ENCODE results near the gene VPS16. TPM values are rescaled to one million over a fixed set of nuclear protein-coding genes. Genes with fewer than 3 reads are reported as not detected.

Gene VPS16
- total and polyA plus RNA-seq, 10 donors: 32.0 to 104 (median 44.5) TPM

GRCh38 chr20:2875690-2876203, 35.2 kb downstream of the VPS16 start:
- DNase-seq: no peak
- H3K4me1 ChIP-seq: peaks cover 8 to 92% (median 55%) of the 10 kb centered on the region in 6 donors

GRCh38 chr20:2878515-2878914, 38.0 kb downstream of the VPS16 start:
- 95 to 99% (median 98%) methylated on average over 1 of the region's 1 CpG for WGBS, 5 donors
- TF ChIP-seq POLR2AphosphoS5 (IDR thresholded peaks at IDR 0.05) (no peak), CTCF (IDR thresholded peaks at IDR 0.05 in 8 of 11, conservative IDR thresholded peaks at IDR 0.05 in 3 of 11) (no peak), POLR2A (IDR thresholded peaks at IDR 0.05) (no peak)
- no peaks in the 10 kb centered on the region for H3K36me3 ChIP-seq
- peaks cover 8 to 80% (median 36%) of the 10 kb centered on the region in 6 donors for H3K4me1 ChIP-seq
- no peaks in the 10 kb centered on the region for H3K9me3 ChIP-seq
- DNase-seq: no peak
- intact Hi-C loops (cut with DNase I; ENCODE audit: low total_unique reads): loop anchor here (10.0 kb wide), 1 partner anchor 116 kb away; no protein-coding TSS in a partner anchor
- no peak overlapping the region for H3K27ac ChIP-seq
- H3K4me3 ChIP-seq: no peak overlapping the region
- H3K27me3 ChIP-seq (replicated peaks in 1 of 7): no peaks in the 10 kb centered on the region

More at GRCh38 chr20:2875690-2876203, 35.2 kb downstream of the VPS16 start:
- no peaks in the 10 kb centered on the region for H3K9me3 ChIP-seq
- H3K4me3 ChIP-seq: no peak overlapping the region
- H3K36me3 ChIP-seq: no peaks in the 10 kb centered on the region
- peaks cover 0 to 14% (median 0%) of the 10 kb centered on the region in 7 donors for H3K27me3 ChIP-seq (replicated peaks in 1 of 7)
- 94 to 100% (median 96%) methylated on average over 5 of the region's 5 CpGs for WGBS, 5 donors
- no peak for TF ChIP-seq CTCF (IDR thresholded peaks at IDR 0.05 in 8 of 11, conservative IDR thresholded peaks at IDR 0.05 in 3 of 11)
- no peak for TF ChIP-seq POLR2A (IDR thresholded peaks at IDR 0.05)
- no peak for TF ChIP-seq POLR2AphosphoS5 (IDR thresholded peaks at IDR 0.05)
- intact Hi-C loops (cut with DNase I; ENCODE audit: low total_unique reads): loop anchor here (10.0 kb wide), 1 partner anchor 119 kb away; no protein-coding TSS in a partner anchor
- H3K27ac ChIP-seq: no peak overlapping the region

DNA sequence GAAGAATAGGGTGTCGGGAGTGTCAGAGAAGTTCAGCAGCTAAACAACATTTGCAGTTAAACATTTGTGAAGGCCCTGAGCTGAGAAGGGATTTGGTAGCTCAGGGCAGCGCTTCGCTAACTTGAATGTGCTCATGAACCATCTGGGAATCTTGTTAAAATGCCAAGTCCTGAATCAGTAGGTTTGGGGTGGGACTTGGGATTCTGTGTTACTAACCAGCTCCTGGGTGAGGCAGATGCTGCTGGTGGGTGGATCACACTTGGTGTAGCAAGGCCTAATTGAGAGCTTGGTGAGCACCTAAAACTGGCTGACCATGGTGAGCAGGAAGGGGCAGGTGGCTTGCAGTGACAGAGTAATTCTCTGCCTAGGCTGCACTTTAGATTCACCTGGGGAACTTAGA, 38.6 kb downstream of the VPS16 start:
- H3K36me3 ChIP-seq: no peaks in the 10 kb centered on the region
- intact Hi-C loops (cut with DNase I; ENCODE audit: low total_unique reads): loop anchor here (10.0 kb wide), 1 partner anchor 116 kb away; no protein-coding TSS in a partner anchor
- H3K4me1 ChIP-seq: peaks cover 8 to 81% (median 36%) of the 10 kb centered on the region in 6 donors
- no peak overlapping the region for H3K4me3 ChIP-seq
- 83 to 86% (median 84%) methylated on average over 3 of the region's 3 CpGs for WGBS, 5 donors
- H3K9me3 ChIP-seq: no peaks in the 10 kb centered on the region
- no peak for TF ChIP-seq POLR2AphosphoS5 (IDR thresholded peaks at IDR 0.05)
- no peak for TF ChIP-seq POLR2A (IDR thresholded peaks at IDR 0.05)
- no peak for TF ChIP-seq CTCF (IDR thresholded peaks at IDR 0.05 in 8 of 11, conservative IDR thresholded peaks at IDR 0.05 in 3 of 11)
- no peak overlapping the region for H3K27ac ChIP-seq
- no peak for DNase-seq
- no peaks in the 10 kb centered on the region for H3K27me3 ChIP-seq (replicated peaks in 1 of 7)

DNA sequence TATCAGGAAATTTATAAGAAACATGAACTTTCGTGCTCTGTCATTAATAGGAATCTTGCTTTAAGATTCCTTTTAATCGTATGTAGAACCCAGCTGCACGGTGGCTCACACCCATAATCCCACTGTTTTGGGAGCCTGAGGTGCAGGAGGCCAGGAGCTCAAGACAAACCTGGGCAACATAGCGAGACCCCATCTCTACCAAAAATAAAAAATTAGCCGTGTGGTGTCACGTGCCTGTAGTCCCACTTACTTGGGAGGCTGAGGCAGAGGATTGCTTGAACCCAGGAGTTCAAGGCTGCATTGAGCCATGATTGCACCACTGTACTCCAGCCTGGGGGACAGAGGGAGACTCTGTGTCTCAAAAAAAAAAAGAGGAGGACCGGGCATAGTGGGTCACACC, 40.1 kb downstream of the VPS16 start:
- Histone ChIP-seq H3K27ac (no peak overlapping the region), H3K4me3 (no peak overlapping the region), H3K4me1 (peaks cover 0 to 81% (median 33%) of the 10 kb centered on the region in 6 donors), H3K9me3 (no peaks in the 10 kb centered on the region), H3K27me3 (replicated peaks in 1 of 7) (no peaks in the 10 kb centered on the region), H3K36me3 (no peaks in the 10 kb centered on the region)
- TF ChIP-seq POLR2A (IDR thresholded peaks at IDR 0.05): no peak
- no peak for TF ChIP-seq POLR2AphosphoS5 (IDR thresholded peaks at IDR 0.05)
- no peak for TF ChIP-seq CTCF (IDR thresholded peaks at IDR 0.05 in 8 of 11, conservative IDR thresholded peaks at IDR 0.05 in 3 of 11)
- intact Hi-C loops (cut with DNase I; ENCODE audit: low total_unique reads): no loop called here
- no peak for DNase-seq
- WGBS, 5 donors: 85 to 97% (median 90%) methylated on average over 7 of the region's 7 CpGs

Measured in spleen (tissue), 11 donors.